ENCODE data around the gene OSBPL10. TPM values are rescaled to one million over a fixed set of nuclear protein-coding genes. Genes with fewer than 3 reads are reported as not detected.

OSBPL10 gene
- total RNA-seq, 2 experiments from 2014 or later = 6.1 to 6.4 TPM

- H3K4me3 Mint-ChIP-seq = no peak overlapping the region
- intact Hi-C loops (cut with micrococcal nuclease) = no loop called here
- H3K4me1 Mint-ChIP-seq (ENCODE audit: low read depth) = peaks cover 27% of the 10 kb centered on the region
- H3K9me3 Mint-ChIP-seq = no peaks in the 10 kb centered on the region
- H3K27ac Mint-ChIP-seq = peak overlapping the region; percentile 12
- H3K27me3 Mint-ChIP-seq (ENCODE audit: low read depth) = no peaks in the 10 kb centered on the region
- peaks cover 53% of the 10 kb centered on the region for H3K36me3 Mint-ChIP-seq (ENCODE audit: low read depth)
- DNase-seq = no peak
- CTCF ChIA-PET = interaction anchor here (0.6 kb wide), 1 partner anchor 298 kb away, joined by 3 read pairs; no protein-coding TSS in a partner anchor
These were observed 352.0 kb downstream of the OSBPL10 start for GRCh38 chr3:31629054-31629453.

- intact Hi-C loops (cut with micrococcal nuclease) = no loop called here
- Mint-ChIP-seq H3K27ac (no peak overlapping the region), H3K36me3 (ENCODE audit: low read depth) (peaks cover 49% of the 10 kb centered on the region), H3K27me3 (ENCODE audit: low read depth) (no peaks in the 10 kb centered on the region), H3K9me3 (no peaks in the 10 kb centered on the region), H3K4me1 (ENCODE audit: low read depth) (peaks cover 30% of the 10 kb centered on the region), H3K4me3 (no peak overlapping the region)
- CTCF ChIA-PET = no interaction called here
- DNase-seq = no peak
These were observed 355.7 kb downstream of the OSBPL10 start for GRCh38 chr3:31625358-31625757.

DNA sequence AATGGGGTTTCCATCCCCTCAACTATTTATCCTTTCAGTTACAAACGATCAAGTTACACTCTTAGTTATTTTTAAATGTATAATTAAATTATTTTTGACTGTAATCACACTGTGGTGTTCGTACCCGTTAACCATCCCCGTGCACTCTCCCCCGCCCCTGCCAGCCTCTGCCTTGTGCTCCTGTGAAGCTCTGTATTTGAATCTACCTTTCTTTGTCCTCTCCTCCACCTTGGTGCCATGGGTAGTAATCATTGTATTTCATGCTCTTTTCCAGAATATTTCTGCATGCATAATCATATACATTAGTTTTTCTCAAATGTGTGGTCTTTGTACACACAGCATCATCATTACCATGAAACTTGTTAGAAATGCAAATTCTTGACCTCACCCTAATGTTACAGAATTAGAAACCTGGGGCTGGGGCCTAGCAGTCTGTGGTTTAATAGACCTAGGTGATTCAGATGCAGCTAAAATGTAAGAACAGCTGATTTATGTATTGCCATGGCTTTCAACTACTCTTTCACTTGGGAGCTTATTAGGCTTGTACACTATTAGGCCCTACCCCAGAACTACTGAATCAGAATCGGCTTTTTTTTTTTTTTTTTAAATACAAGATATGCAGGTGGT lies 356.9 kb downstream of the OSBPL10 start:
- Mint-ChIP-seq H3K27me3 (ENCODE audit: low read depth) (no peaks in the 10 kb centered on the region), H3K4me1 (ENCODE audit: low read depth) (peaks cover 32% of the 10 kb centered on the region), H3K36me3 (ENCODE audit: low read depth) (peaks cover 43% of the 10 kb centered on the region), H3K27ac (no peak overlapping the region), H3K9me3 (no peaks in the 10 kb centered on the region), H3K4me3 (no peak overlapping the region)
- no peak for DNase-seq
- intact Hi-C loops (cut with micrococcal nuclease) = no loop called here
- CTCF ChIA-PET = interaction anchor here (0.6 kb wide), 1 partner anchor 69 kb away, joined by 3 read pairs; no protein-coding TSS in a partner anchor

DNA sequence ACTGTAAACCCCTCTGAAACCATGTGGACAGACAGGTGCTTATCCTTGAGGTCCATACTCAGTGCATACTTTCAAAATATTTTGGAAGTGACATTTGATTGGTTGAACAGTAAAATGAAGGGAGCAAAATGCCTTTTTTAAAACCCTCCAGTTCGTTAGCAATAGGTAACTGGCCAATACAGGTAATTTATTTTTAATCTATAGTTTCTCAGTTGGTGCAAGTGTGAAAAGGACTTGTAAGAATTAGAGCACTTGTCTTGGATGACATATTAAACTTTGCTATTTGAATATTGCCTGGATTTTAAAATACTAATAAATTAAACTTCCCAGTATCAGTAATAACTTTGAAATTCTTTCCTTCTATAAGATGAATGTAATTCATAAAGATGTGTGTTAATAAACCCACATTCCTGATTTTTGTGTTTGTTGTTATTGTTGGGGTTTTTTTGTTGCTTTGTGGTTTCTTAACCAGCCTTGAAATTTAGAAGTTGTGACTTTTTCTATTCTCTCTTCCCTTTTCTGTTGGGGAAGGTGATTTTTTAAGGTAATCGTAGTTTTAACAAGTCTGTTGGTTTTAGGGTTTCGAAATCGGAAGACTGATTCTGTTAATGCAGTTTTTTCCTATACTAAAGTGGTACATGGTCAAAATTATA lies 358.3 kb downstream of the OSBPL10 start:
- peaks cover 37% of the 10 kb centered on the region for H3K36me3 Mint-ChIP-seq (ENCODE audit: low read depth)

GRCh38 chr3:31621314-31621713 lies 359.7 kb downstream of the OSBPL10 start:
- H3K4me1 Mint-ChIP-seq (ENCODE audit: low read depth) = peaks cover 19% of the 10 kb centered on the region
- CTCF ChIA-PET = no interaction called here
- H3K36me3 Mint-ChIP-seq (ENCODE audit: low read depth) = peaks cover 39% of the 10 kb centered on the region
- intact Hi-C loops (cut with micrococcal nuclease) = loop anchor here (2.0 kb wide), 1 partner anchor 13 kb away; no protein-coding TSS in a partner anchor
- no peak for DNase-seq
- H3K27ac Mint-ChIP-seq = no peak overlapping the region
- H3K4me3 Mint-ChIP-seq = no peak overlapping the region
- no peaks in the 10 kb centered on the region for H3K9me3 Mint-ChIP-seq
- H3K27me3 Mint-ChIP-seq (ENCODE audit: low read depth) = no peaks in the 10 kb centered on the region

More for the DNA sequence above, 358.3 kb downstream of the OSBPL10 start:
- intact Hi-C loops (cut with micrococcal nuclease) = no loop called here
- Mint-ChIP-seq H3K9me3 (no peaks in the 10 kb centered on the region), H3K27me3 (ENCODE audit: low read depth) (no peaks in the 10 kb centered on the region), H3K4me1 (ENCODE audit: low read depth) (peaks cover 22% of the 10 kb centered on the region), H3K4me3 (no peak overlapping the region), H3K27ac (no peak overlapping the region)
- CTCF ChIA-PET = no interaction called here
- DNase-seq = no peak

- peaks cover 22% of the 10 kb centered on the region for H3K4me1 Mint-ChIP-seq (ENCODE audit: low read depth)
- intact Hi-C loops (cut with micrococcal nuclease) = loop anchor here (2.0 kb wide), 1 partner anchor 14 kb away; no protein-coding TSS in a partner anchor
- H3K4me3 Mint-ChIP-seq = no peak overlapping the region
- DNase-seq = no peak
- H3K36me3 Mint-ChIP-seq (ENCODE audit: low read depth) = peaks cover 36% of the 10 kb centered on the region
- no peaks in the 10 kb centered on the region for H3K27me3 Mint-ChIP-seq (ENCODE audit: low read depth)
- CTCF ChIA-PET = no interaction called here
- peak overlapping the region; percentile 46 for H3K27ac Mint-ChIP-seq
- no peaks in the 10 kb centered on the region for H3K9me3 Mint-ChIP-seq
These were observed 360.4 kb downstream of the OSBPL10 start for GRCh38 chr3:31620656-31621055.

GRCh38 chr3:31616711-31617110 lies 364.4 kb downstream of the OSBPL10 start:
- intact Hi-C loops (cut with micrococcal nuclease) = no loop called here
- H3K36me3 Mint-ChIP-seq (ENCODE audit: low read depth) = peaks cover 29% of the 10 kb centered on the region
- no peak overlapping the region for H3K27ac Mint-ChIP-seq

GRCh38 chr3:31615071-31615875 lies 365.8 kb downstream of the OSBPL10 start:
- CTCF ChIA-PET = no interaction called here
- Mint-ChIP-seq H3K9me3 (no peaks in the 10 kb centered on the region), H3K4me1 (ENCODE audit: low read depth) (peaks cover 41% of the 10 kb centered on the region), H3K4me3 (no peak overlapping the region), H3K36me3 (ENCODE audit: low read depth) (peaks cover 31% of the 10 kb centered on the region), H3K27me3 (ENCODE audit: low read depth) (no peaks in the 10 kb centered on the region), H3K27ac (no peak overlapping the region)
- intact Hi-C loops (cut with micrococcal nuclease) = no loop called here
- DNase-seq = no peak

More at GRCh38 chr3:31616711-31617110, 364.4 kb downstream of the OSBPL10 start:
- CTCF ChIA-PET = interaction anchor here (0.6 kb wide), 1 partner anchor 41 kb away, joined by 5 read pairs; no protein-coding TSS in a partner anchor
- Mint-ChIP-seq H3K4me3 (no peak overlapping the region), H3K9me3 (no peaks in the 10 kb centered on the region), H3K4me1 (ENCODE audit: low read depth) (peaks cover 44% of the 10 kb centered on the region), H3K27me3 (ENCODE audit: low read depth) (no peaks in the 10 kb centered on the region)
- no peak for DNase-seq

DNA sequence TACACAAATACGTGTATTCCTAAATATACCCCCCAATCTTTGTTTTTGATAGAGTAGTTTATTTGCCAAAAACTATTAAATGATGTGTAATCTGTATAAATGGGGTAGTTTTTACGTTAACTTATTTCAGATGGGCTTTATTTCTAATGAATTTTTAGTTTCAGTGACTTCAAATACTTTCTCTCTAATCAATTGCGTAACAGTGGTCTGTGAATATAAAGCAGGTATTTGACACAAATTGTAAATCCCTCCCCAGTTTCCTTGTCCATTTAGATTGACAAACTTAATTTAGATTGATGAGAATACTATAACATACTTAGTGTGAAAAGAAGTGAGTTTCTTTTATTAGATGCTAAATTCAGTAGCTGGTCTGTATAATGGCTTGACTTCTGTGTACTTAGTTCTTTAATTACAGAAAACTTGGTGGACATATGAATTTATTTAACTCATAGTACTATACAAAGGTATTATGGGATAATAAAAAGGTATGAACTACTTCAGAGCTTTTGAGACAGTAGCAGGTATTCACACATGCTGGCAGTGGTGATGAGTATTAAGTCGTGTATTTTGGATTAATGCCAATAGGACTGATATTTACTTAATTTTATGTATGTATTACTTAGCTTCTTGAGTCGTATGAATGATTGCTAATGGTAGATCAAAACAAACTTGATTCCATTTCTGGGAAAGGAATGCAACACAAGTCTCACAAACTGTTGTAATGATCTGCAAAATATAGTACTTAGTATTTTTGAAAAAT lies 366.7 kb downstream of the OSBPL10 start:
- no peak for DNase-seq
- CTCF ChIA-PET = interaction anchor here (1.9 kb wide), 1 partner anchor 16 kb away, joined by 6 read pairs; no protein-coding TSS in a partner anchor
- Mint-ChIP-seq H3K4me3 (no peak overlapping the region), H3K36me3 (ENCODE audit: low read depth) (peaks cover 34% of the 10 kb centered on the region), H3K27ac (no peak overlapping the region), H3K9me3 (no peaks in the 10 kb centered on the region), H3K4me1 (ENCODE audit: low read depth) (peaks cover 44% of the 10 kb centered on the region), H3K27me3 (ENCODE audit: low read depth) (no peaks in the 10 kb centered on the region)
- intact Hi-C loops (cut with micrococcal nuclease) = loop anchor here (5.0 kb wide), 1 partner anchor 528 kb away; no protein-coding TSS in a partner anchor

DNA sequence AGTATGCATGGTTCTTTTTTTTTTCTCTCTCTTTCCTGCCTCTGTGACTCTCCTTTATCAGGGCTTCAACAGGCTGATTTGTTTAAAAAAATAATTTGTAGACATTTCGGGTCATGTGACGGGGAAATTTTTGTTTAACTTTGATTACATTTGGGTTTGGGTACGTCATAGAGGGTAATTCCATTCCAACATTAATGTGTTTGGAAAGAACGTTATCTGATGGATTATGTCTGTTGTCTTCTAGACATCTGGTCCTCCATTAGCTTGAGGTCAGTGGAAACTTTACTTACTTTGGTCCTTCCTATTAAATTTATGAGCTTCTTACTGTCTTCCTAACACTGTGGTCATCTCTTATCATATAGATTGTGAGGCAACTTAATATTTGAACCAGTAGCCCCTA lies 367.4 kb downstream of the OSBPL10 start:
- H3K4me1 Mint-ChIP-seq (ENCODE audit: low read depth) = peaks cover 46% of the 10 kb centered on the region

GRCh38 chr3:31613177-31613576 lies 367.9 kb downstream of the OSBPL10 start:
- Mint-ChIP-seq H3K4me3 (no peak overlapping the region), H3K27ac (no peak overlapping the region)

More for the DNA sequence above, 367.4 kb downstream of the OSBPL10 start:
- CTCF ChIA-PET = interaction anchor here (1.1 to 1.9 kb wide), 2 partner anchors 16 to 626 kb away, joined by 3 to 6 read pairs; no protein-coding TSS in a partner anchor
- Mint-ChIP-seq H3K27me3 (ENCODE audit: low read depth) (no peaks in the 10 kb centered on the region), H3K4me3 (no peak overlapping the region), H3K9me3 (no peaks in the 10 kb centered on the region), H3K36me3 (ENCODE audit: low read depth) (peaks cover 34% of the 10 kb centered on the region), H3K27ac (no peak overlapping the region)
- intact Hi-C loops (cut with micrococcal nuclease) = loop anchor here (5.0 kb wide), 1 partner anchor 529 kb away; no protein-coding TSS in a partner anchor
- no peak for DNase-seq

More at GRCh38 chr3:31613177-31613576, 367.9 kb downstream of the OSBPL10 start:
- Mint-ChIP-seq H3K36me3 (ENCODE audit: low read depth) (peaks cover 39% of the 10 kb centered on the region), H3K9me3 (no peaks in the 10 kb centered on the region), H3K4me1 (ENCODE audit: low read depth) (peaks cover 51% of the 10 kb centered on the region), H3K27me3 (ENCODE audit: low read depth) (no peaks in the 10 kb centered on the region)
- CTCF ChIA-PET = interaction anchor here (1.1 to 1.9 kb wide), 2 partner anchors 15 to 627 kb away, joined by 3 to 6 read pairs; no protein-coding TSS in a partner anchor
- DNase-seq = no peak
- intact Hi-C loops (cut with micrococcal nuclease) = loop anchor here (5.0 kb wide), 1 partner anchor 529 kb away; no protein-coding TSS in a partner anchor

Measured in activated naive CD4-positive, alpha-beta T cell treated with anti-CD3 and anti-CD28 coated beads for 36 hours (primary cell).